ENCODE results near the gene EEF1B2. TPM values are rescaled to one million over a fixed set of nuclear protein-coding genes. Genes with fewer than 3 reads are reported as not detected.
"Not testable (repeated sequence)": the region's sequence is repeated elsewhere in the genome, so short reads cannot be mapped to it uniquely, and the experiment has no call there.

The EEF1B2 gene
- total RNA-seq, 1 donor = 883 TPM

GRCh38 chr2:206190689-206191088 is 31.0 kb downstream of the EEF1B2 start:
- H3K4me3 ChIP-seq (ENCODE audit: low read length) = no peak overlapping the region
- no peaks in the 10 kb centered on the region for H3K27me3 ChIP-seq (ENCODE audit: insufficient read depth, low read length)
- H3K4me1 ChIP-seq (ENCODE audit: insufficient read depth, low read length) = no peaks in the 10 kb centered on the region
- H3K9me3 ChIP-seq (ENCODE audit: low read depth, low read length) = no peaks in the 10 kb centered on the region

GRCh38 chr2:206192157-206192556 is 32.5 kb downstream of the EEF1B2 start:
- no peaks in the 10 kb centered on the region for H3K9me3 ChIP-seq (ENCODE audit: low read depth, low read length)
- H3K4me1 ChIP-seq (ENCODE audit: insufficient read depth, low read length) = no peaks in the 10 kb centered on the region
- H3K4me3 ChIP-seq (ENCODE audit: low read length) = no peak overlapping the region
- H3K27me3 ChIP-seq (ENCODE audit: insufficient read depth, low read length) = no peaks in the 10 kb centered on the region

- no peak overlapping the region for H3K4me3 ChIP-seq (ENCODE audit: low read length)
- H3K27me3 ChIP-seq (ENCODE audit: insufficient read depth, low read length) = no peaks in the 10 kb centered on the region
- no peaks in the 10 kb centered on the region for H3K4me1 ChIP-seq (ENCODE audit: insufficient read depth, low read length)
- H3K9me3 ChIP-seq (ENCODE audit: low read depth, low read length) = no peaks in the 10 kb centered on the region
Measured at GRCh38 chr2:206193671-206194357, 34.1 kb downstream of the EEF1B2 start.

GRCh38 chr2:206198677-206199076 is 39.0 kb downstream of the EEF1B2 start:
- Histone ChIP-seq H3K4me1 (ENCODE audit: insufficient read depth, low read length) (no peaks in the 10 kb centered on the region), H3K27me3 (ENCODE audit: insufficient read depth, low read length) (no peaks in the 10 kb centered on the region), H3K4me3 (ENCODE audit: low read length) (no peak overlapping the region), H3K9me3 (ENCODE audit: low read depth, low read length) (no peaks in the 10 kb centered on the region)

GRCh38 chr2:206201075-206201848 is 41.6 kb downstream of the EEF1B2 start:
- Histone ChIP-seq H3K9me3 (ENCODE audit: low read depth, low read length) (no peaks in the 10 kb centered on the region), H3K4me1 (ENCODE audit: insufficient read depth, low read length) (no peaks in the 10 kb centered on the region), H3K27me3 (ENCODE audit: insufficient read depth, low read length) (no peaks in the 10 kb centered on the region), H3K4me3 (ENCODE audit: low read length) (no peak overlapping the region)

- Histone ChIP-seq H3K9me3 (ENCODE audit: low read depth, low read length) (no peaks in the 10 kb centered on the region), H3K4me1 (ENCODE audit: insufficient read depth, low read length) (no peaks in the 10 kb centered on the region), H3K4me3 (ENCODE audit: low read length) (no peak overlapping the region), H3K27me3 (ENCODE audit: insufficient read depth, low read length) (no peaks in the 10 kb centered on the region)
Measured at GRCh38 chr2:206202446-206202845, 42.8 kb downstream of the EEF1B2 start.

- Histone ChIP-seq H3K4me1 (ENCODE audit: insufficient read depth, low read length) (no peaks in the 10 kb centered on the region), H3K4me3 (ENCODE audit: low read length) (no peak overlapping the region), H3K27me3 (ENCODE audit: insufficient read depth, low read length) (no peaks in the 10 kb centered on the region), H3K9me3 (ENCODE audit: low read depth, low read length) (no peaks in the 10 kb centered on the region)
Measured at GRCh38 chr2:206203331-206203730, 43.6 kb downstream of the EEF1B2 start.

- Histone ChIP-seq H3K9me3 (ENCODE audit: low read depth, low read length) (no peaks in the 10 kb centered on the region), H3K4me1 (ENCODE audit: insufficient read depth, low read length) (no peaks in the 10 kb centered on the region), H3K4me3 (ENCODE audit: low read length) (no peak overlapping the region), H3K27me3 (ENCODE audit: insufficient read depth, low read length) (no peaks in the 10 kb centered on the region)
Measured at GRCh38 chr2:206204710-206205109, 45.0 kb downstream of the EEF1B2 start.

- not testable (repeated sequence) for H3K4me1 ChIP-seq (ENCODE audit: insufficient read depth, low read length); H3K4me3 ChIP-seq (ENCODE audit: low read length); H3K9me3 ChIP-seq (ENCODE audit: low read depth, low read length); H3K27me3 ChIP-seq (ENCODE audit: insufficient read depth, low read length)
Measured at GRCh38 chr2:206207316-206207715, 47.6 kb downstream of the EEF1B2 start.

GRCh38 chr2:206208900-206209299 is 49.2 kb downstream of the EEF1B2 start:
- Histone ChIP-seq H3K27me3 (ENCODE audit: insufficient read depth, low read length) (no peaks in the 10 kb centered on the region), H3K9me3 (ENCODE audit: low read depth, low read length) (no peaks in the 10 kb centered on the region), H3K4me3 (ENCODE audit: low read length) (no peak overlapping the region)

GRCh38 chr2:206211657-206212255 is 52.1 kb downstream of the EEF1B2 start:
- no peaks in the 10 kb centered on the region for H3K9me3 ChIP-seq (ENCODE audit: low read depth, low read length)
- H3K4me1 ChIP-seq (ENCODE audit: insufficient read depth, low read length) = no peaks in the 10 kb centered on the region
- H3K4me3 ChIP-seq (ENCODE audit: low read length) = no peak overlapping the region
- H3K27me3 ChIP-seq (ENCODE audit: insufficient read depth, low read length) = peaks cover 10% of the 10 kb centered on the region

More at GRCh38 chr2:206208900-206209299, 49.2 kb downstream of the EEF1B2 start:
- no peaks in the 10 kb centered on the region for H3K4me1 ChIP-seq (ENCODE audit: insufficient read depth, low read length)

Other genes with a start within 250 kb of the EEF1B2 start
- gene INO80D, start 73.7 kb upstream of the EEF1B2 start, total RNA-seq = 36.9 TPM
- gene NDUFS1, start 451 bp upstream of the EEF1B2 start, total RNA-seq = 41.1 TPM
- 21.0 TPM for gene ZDBF2, start 114.8 kb downstream of the EEF1B2 start, total RNA-seq